HepG2 (cell line): ENCODE results near the gene PRKAR2B. TPM values are rescaled to one million over a fixed set of nuclear protein-coding genes. Genes with fewer than 3 reads are reported as not detected.
A peak's percentile ranks its signal among the peaks of the same experiment; 100 is the strongest.

ENCODE experiments used
- ATAC-seq: fragments of 200-7000 bp; cut with Tn5 transposase; 3 replicates; pipeline ENCODE4 v1.9.1; 2020; ENCODE audit warnings: mild to moderate bottlenecking, moderate library complexity
- BruUV-seq: library from RNA; stranded (reverse); fragments of 400-500 nt; replicated peaks from 2 replicates; lab custom pipeline; 2021; lab: Mats Ljungman, UMichigan
- CTCF ChIA-PET: fragments of 300-600 bp; formaldehyde crosslinking; extraction: SDS; loops from one replicate; lab custom pipeline; 2021; ENCODE audit warnings: low total read pairs, inconsistent platforms, low intra/inter-chr PET ratio; lab: Yijun Ruan, JAX
- POLR2A ChIA-PET: fragments of 350-600 bp; sonication (Branson Sonifier 250); formaldehyde crosslinking; loops from one replicate; lab custom pipeline; 2020; ENCODE audit warnings: antibody characterized with exemption, inconsistent platforms; lab: Yijun Ruan, JAX
- DNase-seq: peaks from one replicate; pipeline ENCODE4 v3.0.0-alpha.2; 2015; ENCODE audit warnings: low spot score
- FAIRE-seq: peaks from 3 replicates; lab custom pipeline; 2011; peaks lifted over from hg19 to GRCh38; lab: Jason Lieb, UNC
- H2AFZ ChIP-seq: one replicate; pipeline ENCODE4 v1.6.1; 2011; ENCODE audit warnings: low read length, inconsistent platforms
- H3K27ac ChIP-seq: fragments of 300-600 bp; 3 replicates; pipeline ENCODE4 v1.8.0; 2011; ENCODE audit warnings: mixed run types, mild to moderate bottlenecking, mixed read lengths, low read length, inconsistent platforms; ENCODE audit not compliant: insufficient read depth; ENCODE audit errors: extremely low read length
- H3K27me3 ChIP-seq, 2 experiments: fragments of 200-600 bp in 1 of 2; 2 replicates in 1 of 2; 3 replicates in 1 of 2; pipeline versions ENCODE4 v1.6.0 to v1.8.0; 2011; ENCODE audit warnings: low read length in 2 of 2, mild to moderate bottlenecking in 2 of 2, moderate library complexity in 2 of 2, inconsistent platforms in 1 of 2; ENCODE audit not compliant: insufficient read depth in 2 of 2, control insufficient read depth in 1 of 2
- H3K36me3 ChIP-seq, 2 experiments: fragments of 200-600 bp in 1 of 2; replicated peaks in 1 of 2; 2 replicates in 1 of 2; 3 replicates in 1 of 2; pipeline versions ENCODE4 v1.5.1 to v1.8.0; 2011; ENCODE audit warnings: low read length in 2 of 2, inconsistent platforms in 1 of 2; ENCODE audit not compliant: insufficient read depth in 2 of 2, control insufficient read depth in 1 of 2
- H3K4me1 ChIP-seq: 2 replicates; pipeline ENCODE4 v1.5.1; 2012; ENCODE audit warnings: low read length, inconsistent platforms; ENCODE audit not compliant: insufficient read depth
- H3K4me2 ChIP-seq: 2 replicates; pipeline ENCODE4 v1.6.0; 2011; ENCODE audit warnings: low read depth, low read length, inconsistent platforms
- H3K4me3 ChIP-seq, 3 experiments: fragments of 200-600 bp in 1 of 3; sonication (generic), shearing (Covaris generic) in 1 of 3; replicated peaks in 1 of 3; 2 replicates each; pipeline ENCODE4 v1.5.1; 2011 to 2016; ENCODE audit warnings: low read length in 3 of 3, inconsistent platforms in 2 of 3, low read depth in 2 of 3, mild to moderate bottlenecking in 2 of 3, control low read depth in 1 of 3, mixed read lengths in 1 of 3; ENCODE audit not compliant: insufficient read depth in 1 of 3
- H3K79me2 ChIP-seq: one replicate; pipeline ENCODE4 v1.6.1; 2011; ENCODE audit warnings: low read length, inconsistent platforms; ENCODE audit not compliant: insufficient read depth
- H3K9ac ChIP-seq: 2 replicates; pipeline ENCODE4 v1.6.0; 2011; ENCODE audit warnings: mild to moderate bottlenecking, low read depth, low read length, inconsistent platforms; ENCODE audit not compliant: insufficient read depth
- H3K9me3 ChIP-seq: 2 replicates; pipeline ENCODE4 v1.5.1; 2012; ENCODE audit warnings: mild to moderate bottlenecking, low read length
- H4K20me1 ChIP-seq: 2 replicates; pipeline ENCODE4 v1.6.0; 2011; ENCODE audit warnings: inconsistent platforms, mild to moderate bottlenecking, low read length, moderate library complexity; ENCODE audit not compliant: insufficient read depth
- ARID2 ChIP-seq: sonication (generic); formaldehyde crosslinking; IDR thresholded peaks from 2 replicates; pipeline ENCODE4 v1.8.1; 2022; ENCODE audit warnings: mild to moderate bottlenecking, missing genetic modification reagents, borderline replicate concordance
- GATAD2A ChIP-seq: IDR thresholded peaks from 2 replicates; pipeline ENCODE4 v1.6.1; 2016
- HNF4A ChIP-seq: sonication (generic); formaldehyde crosslinking; IDR thresholded peaks from 2 replicates; pipeline ENCODE4 v1.4.0; 2020; ENCODE audit warnings: missing genetic modification reagents
- HOXD1 ChIP-seq: sonication (generic); formaldehyde crosslinking; IDR thresholded peaks from 2 replicates; pipeline ENCODE4 v1.5.0; 2020; ENCODE audit warnings: missing genetic modification reagents
- JARID2 ChIP-seq: sonication (generic); formaldehyde crosslinking; IDR thresholded peaks from 2 replicates; pipeline ENCODE4 v1.8.1; 2023; ENCODE audit warnings: missing genetic modification reagents, inconsistent platforms; ENCODE audit not compliant: insufficient replicate concordance
- MTF1 ChIP-seq: sonication (generic); formaldehyde crosslinking; IDR thresholded peaks from 2 replicates; pipeline ENCODE4 v1.5.0; 2020; ENCODE audit warnings: missing genetic modification reagents
- RFXAP ChIP-seq: sonication (generic); formaldehyde crosslinking; IDR thresholded peaks from 2 replicates; pipeline ENCODE4 v1.4.0; 2020; ENCODE audit warnings: missing genetic modification reagents, borderline replicate concordance
- SIN3A ChIP-seq: IDR thresholded peaks from 2 replicates; pipeline ENCODE4 v1.6.1; 2011; ENCODE audit warnings: low read depth, mild to moderate bottlenecking, control low read depth, low read length, borderline replicate concordance
- TBX3 ChIP-seq: fragments of 450-650 bp; IDR thresholded peaks from 2 replicates; pipeline ENCODE4 v1.6.1; 2017; ENCODE audit warnings: antibody characterized with exemption, mild to moderate bottlenecking, inconsistent platforms, borderline replicate concordance
- YY1 ChIP-seq: IDR thresholded peaks from 2 replicates; pipeline ENCODE4 v1.6.1; 2011; ENCODE audit warnings: low read length, low read depth, moderate library complexity, mild to moderate bottlenecking; ENCODE audit not compliant: insufficient read depth, insufficient replicate concordance
- ZBTB8A ChIP-seq: sonication (generic); formaldehyde crosslinking; IDR thresholded peaks from 2 replicates; pipeline ENCODE4 v1.4.0; 2020; ENCODE audit warnings: mild to moderate bottlenecking, low read depth, missing genetic modification reagents, borderline replicate concordance
- ZFP41 ChIP-seq: sonication (generic); formaldehyde crosslinking; IDR thresholded peaks from 2 replicates; pipeline ENCODE4 v1.4.0; 2020; ENCODE audit warnings: mild to moderate bottlenecking, missing genetic modification reagents, borderline replicate concordance
- ZNF124 ChIP-seq: sonication (generic); formaldehyde crosslinking; IDR thresholded peaks from 2 replicates; pipeline ENCODE4 v1.4.0; 2020; ENCODE audit warnings: missing genetic modification reagents
- ZNF235 ChIP-seq: sonication (generic); formaldehyde crosslinking; IDR thresholded peaks from 2 replicates; pipeline ENCODE4 v1.8.1; 2023; ENCODE audit warnings: mild to moderate bottlenecking, missing genetic modification reagents, borderline replicate concordance
- ZNF263 ChIP-seq: sonication (generic); formaldehyde crosslinking; IDR thresholded peaks from 2 replicates; pipeline ENCODE4 v1.4.0; 2020; ENCODE audit warnings: missing genetic modification reagents
- ZNF296 ChIP-seq: sonication (generic); formaldehyde crosslinking; conservative IDR thresholded peaks from 2 replicates; pipeline ENCODE4 v1.5.0; 2020; ENCODE audit warnings: mild to moderate bottlenecking, missing genetic modification reagents
- ZNF670 ChIP-seq: sonication (generic); formaldehyde crosslinking; IDR thresholded peaks from 2 replicates; pipeline ENCODE4 v1.8.0; 2022; ENCODE audit warnings: mild to moderate bottlenecking, missing genetic modification reagents, borderline replicate concordance
- ZNF724P ChIP-seq: sonication (generic); formaldehyde crosslinking; IDR thresholded peaks from 2 replicates; pipeline ENCODE4 v1.8.0; 2022; ENCODE audit warnings: missing genetic modification reagents, borderline replicate concordance
- WGBS: methylation state at CpG from one replicate; pipeline ENCODE4 v1.1.6; 2017; ENCODE audit warnings: low lambda C conversion rate; 5-methylcytosine and 5-hydroxymethylcytosine counted together
- in situ Hi-C: cut with HindIII; loops from 2 replicates; pipeline ENCODE4 v1.10.0; 2017; ENCODE audit warnings: low pct_unique_long_range_greater_than_20kb; ENCODE audit not compliant: extremely low pct_ligation_motif_present
- intact Hi-C: fragments of 100-400 bp; cut with micrococcal nuclease; formaldehyde crosslinking; loops from one replicate; pipeline ENCODE4 v1.10.0; 2022; ENCODE audit not compliant: unreplicated experiment
- polyA plus RNA-seq, 8 experiments: library from polyadenylated mRNA; depleted of rRNA in 3 of 8; stranded (reverse) in 7 of 8; unstranded in 1 of 8; fragments of >200 nt; fragmentation: Illumina TruSeq in 4 of 8; extraction: Trizol in 4 of 8; gene quantifications; 2 replicates each; pipeline versions ENCODE4 v1.2.1 to v1.2.3, GENCODE V29; 2011 to 2016; ENCODE audit warnings: low read depth in 4 of 8, missing spikeins in 1 of 8, mixed read lengths in 1 of 8; ENCODE audit not compliant: insufficient read depth in 1 of 8
- total RNA-seq, 5 experiments: library from RNA; depleted of rRNA; stranded (reverse); fragments of >200 nt; fragmentation: Illumina TruSeq; extraction: Trizol; gene quantifications; 2 replicates each; pipeline ENCODE4 v1.2.3, GENCODE V29; 2016; ENCODE audit warnings: low read depth in 1 of 5
- TF ChIP-seq, protein P1 (sequence below): sonication (generic); formaldehyde crosslinking; IDR thresholded peaks from 2 replicates; pipeline ENCODE4 v1.5.0; 2020; ENCODE audit warnings: missing genetic modification reagents
- TF ChIP-seq, protein P2 (sequence below): sonication (generic); formaldehyde crosslinking; IDR thresholded peaks from 2 replicates; pipeline ENCODE4 v1.4.0; 2020; ENCODE audit warnings: missing genetic modification reagents

Gene PRKAR2B
- total and polyA plus RNA-seq, 2 of the 13 experiments (the other 11 are each of a cell fraction or from before 2014, with no cell fraction given) = not detected

DNA sequence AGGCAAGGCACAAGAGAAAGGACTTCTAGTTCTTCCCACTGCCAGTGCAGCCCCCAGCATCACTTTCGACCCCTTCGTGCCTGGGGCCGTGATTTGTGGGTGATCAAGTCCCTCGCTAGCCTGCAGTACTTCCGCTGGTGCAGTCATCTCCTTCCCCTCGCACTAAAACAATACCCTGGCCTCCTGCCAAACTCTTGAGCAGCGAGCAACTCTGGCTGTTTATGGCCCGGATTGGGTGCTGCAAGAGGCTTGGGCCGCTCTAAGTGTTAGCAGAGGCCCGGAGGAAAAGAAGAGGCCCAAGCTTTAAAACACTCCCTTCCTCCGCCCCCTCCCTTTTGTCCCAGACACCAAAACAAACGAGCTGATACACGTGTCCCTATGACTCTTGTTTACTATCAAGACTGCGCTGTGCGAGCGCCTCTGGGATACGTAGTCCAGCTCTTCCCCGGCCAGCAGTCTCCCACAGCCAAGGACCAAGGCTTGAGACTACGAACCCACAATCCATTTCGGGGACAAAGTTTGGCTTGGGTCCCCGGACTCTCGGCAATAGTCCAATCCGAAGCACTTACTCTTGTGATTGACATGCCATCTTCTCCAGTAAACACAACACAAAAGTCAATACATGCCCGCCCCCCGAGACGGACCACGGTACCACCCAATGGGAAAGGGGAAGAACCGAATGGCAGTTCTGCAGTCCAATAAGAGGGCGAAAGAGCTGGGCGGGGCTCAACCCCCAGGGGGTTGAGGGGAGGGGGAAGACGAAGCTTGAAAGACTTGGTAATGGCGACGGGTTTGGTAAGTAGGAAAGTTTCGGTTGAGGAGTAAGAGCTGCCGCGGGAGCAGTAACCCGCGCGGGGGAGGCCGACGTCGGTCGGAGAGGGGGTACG is 124.0 kb downstream of the PRKAR2B start, which contains the start of gene HBP1:
Gene HBP1, plus strand, starts transcription at position 771 of the 887 bp plus-strand sequence. CDS start 10,891 bp downstream, outside the sequence.
- in situ Hi-C loops = no loop called here
- peak; percentile 100 for DNase-seq
- peak; percentile 94 for ATAC-seq
- WGBS = under 1% methylated on average over 41 of the region's 44 CpGs
- Histone ChIP-seq H3K4me2 (peak within 1 kb of the TSS; percentile 97), H3K4me1 (peaks cover 7% of the 10 kb centered on the region), H3K79me2 (peaks cover 35% of the 10 kb centered on the region), H3K36me3 (0 out of 5 replicates have a peak, but pooled peaks cover 0 to 3% of the 10 kb centered on the region in 2 experiments), H2AFZ (peak within 1 kb of the TSS; percentile 90), H3K27ac (peak within 1 kb of the TSS; percentile 96), H4K20me1 (peaks cover 35% of the 10 kb centered on the region), H3K9ac (peak within 1 kb of the TSS; percentile 89), H3K4me3 (peak within 1 kb of the TSS; percentile 97 to 100 (median 98)), H3K27me3 (no peaks in the 10 kb centered on the region; a peak in 1 of 5 replicates), H3K9me3 (no peaks in the 10 kb centered on the region)
- peak; percentile 99 for FAIRE-seq
- intact Hi-C loops = loop anchor here (2.0 to 10.0 kb wide), 2 partner anchors 22 to 884 kb away; partner anchors contain the start of gene NAMPT
- BruUV-seq = no TSS peak
- ChIA-PET CTCF (interaction anchor here (1.2 kb wide), 1 partner anchor 21 kb away, joined by 3 read pairs; no protein-coding TSS in a partner anchor), POLR2A (interaction anchor here (0.6 to 3.6 kb wide), 18 partner anchors 9 to 1401 kb away, joined by 3 to 28 read pairs (median 5); partner anchors contain the start of genes BCAP29, CBLL1, DNAJB9 and NAMPT)
- TF ChIP-seq RFXAP (CRISPR knock-in tag) = 0 out of 2 replicates have a peak, but pooled peaks have one; percentile 14
- TF ChIP-seq ZNF124 (CRISPR knock-in tag) = no peak
- peak; percentile 24; the same call in 1 of the 2 replicates for TF ChIP-seq ZNF263 (CRISPR knock-in tag)
- TF ChIP-seq, protein P1, sequence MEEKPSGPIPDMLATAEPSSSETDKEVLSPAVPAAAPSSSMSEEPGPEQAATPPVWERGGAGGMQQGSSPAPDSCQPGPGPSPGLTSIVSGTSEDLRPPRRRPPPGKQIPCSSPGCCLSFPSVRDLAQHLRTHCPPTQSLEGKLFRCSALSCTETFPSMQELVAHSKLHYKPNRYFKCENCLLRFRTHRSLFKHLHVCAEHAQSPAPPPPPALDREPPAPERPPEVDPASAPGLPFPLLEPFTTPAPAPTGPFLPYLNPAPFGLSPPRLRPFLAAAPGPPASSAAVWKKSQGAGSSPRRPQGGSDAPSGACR (CRISPR knock-in tag) = 0 out of 2 replicates have a peak, but pooled peaks have one; percentile 35
- 0 out of 2 replicates have a peak, but pooled peaks have one; percentile 3 for TF ChIP-seq GATAD2A (CRISPR knock-in tag)
- TF ChIP-seq ARID2 (CRISPR knock-in tag) = no peak
- TF ChIP-seq ZNF296 (CRISPR knock-in tag) = no peak
- peak; percentile 9 for TF ChIP-seq JARID2
- TF ChIP-seq ZFP41 (CRISPR knock-in tag) = no peak
- no peak for TF ChIP-seq ZBTB8A (CRISPR knock-in tag)
- no peak for TF ChIP-seq TBX3
- TF ChIP-seq YY1 = peak; percentile 88
- TF ChIP-seq HOXD1 = no peak; the same call in 1 of the 2 replicates
- peak; percentile 93 for TF ChIP-seq SIN3A
- TF ChIP-seq, protein P2, sequence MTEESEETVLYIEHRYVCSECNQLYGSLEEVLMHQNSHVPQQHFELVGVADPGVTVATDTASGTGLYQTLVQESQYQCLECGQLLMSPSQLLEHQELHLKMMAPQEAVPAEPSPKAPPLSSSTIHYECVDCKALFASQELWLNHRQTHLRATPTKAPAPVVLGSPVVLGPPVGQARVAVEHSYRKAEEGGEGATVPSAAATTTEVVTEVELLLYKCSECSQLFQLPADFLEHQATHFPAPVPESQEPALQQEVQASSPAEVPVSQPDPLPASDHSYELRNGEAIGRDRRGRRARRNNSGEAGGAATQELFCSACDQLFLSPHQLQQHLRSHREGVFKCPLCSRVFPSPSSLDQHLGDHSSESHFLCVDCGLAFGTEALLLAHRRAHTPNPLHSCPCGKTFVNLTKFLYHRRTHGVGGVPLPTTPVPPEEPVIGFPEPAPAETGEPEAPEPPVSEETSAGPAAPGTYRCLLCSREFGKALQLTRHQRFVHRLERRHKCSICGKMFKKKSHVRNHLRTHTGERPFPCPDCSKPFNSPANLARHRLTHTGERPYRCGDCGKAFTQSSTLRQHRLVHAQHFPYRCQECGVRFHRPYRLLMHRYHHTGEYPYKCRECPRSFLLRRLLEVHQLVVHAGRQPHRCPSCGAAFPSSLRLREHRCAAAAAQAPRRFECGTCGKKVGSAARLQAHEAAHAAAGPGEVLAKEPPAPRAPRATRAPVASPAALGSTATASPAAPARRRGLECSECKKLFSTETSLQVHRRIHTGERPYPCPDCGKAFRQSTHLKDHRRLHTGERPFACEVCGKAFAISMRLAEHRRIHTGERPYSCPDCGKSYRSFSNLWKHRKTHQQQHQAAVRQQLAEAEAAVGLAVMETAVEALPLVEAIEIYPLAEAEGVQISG = peak; percentile 61; the same call in 1 of the 2 replicates
- TF ChIP-seq ZNF724P = peak; percentile 64; the same call in 1 of the 2 replicates
- TF ChIP-seq ZNF235 (CRISPR knock-in tag) = no peak
- TF ChIP-seq MTF1 = no peak
- TF ChIP-seq ZNF670 (CRISPR knock-in tag) = no peak; the same call in 1 of the 2 replicates
- TF ChIP-seq HNF4A (CRISPR knock-in tag) = peak; percentile 70
